HCT116 (cell line): ENCODE measurements around the gene HAPLN3.

Experiments
- POLR2AphosphoS5 ChIP-seq: IDR thresholded peaks from 2 replicates; pipeline ENCODE4 v1.6.1; 2011; ENCODE audit warnings: mild to moderate bottlenecking, low read depth, low read length, moderate library complexity
- RAD21 ChIP-seq: IDR thresholded peaks from 2 replicates; pipeline ENCODE4 v1.6.1; 2012; ENCODE audit warnings: low read depth, mild to moderate bottlenecking
- TF ChIP-seq, protein P1 (sequence below), 3 experiments: fragments of 200-600 bp in 1 of 3; sonication (generic) in 1 of 3; IDR thresholded peaks in 2 of 3; conservative IDR thresholded peaks in 1 of 3; 2 replicates each; pipeline ENCODE4 v1.5.1; 2012 to 2017; ENCODE audit warnings: low read depth in 2 of 3, low read length in 2 of 3, antibody characterized with exemption in 1 of 3, borderline replicate concordance in 1 of 3, control low read depth in 1 of 3, mild to moderate bottlenecking in 1 of 3, mixed read lengths in 1 of 3, mixed run types in 1 of 3, moderate library complexity in 1 of 3; ENCODE audit not compliant: insufficient read depth in 1 of 3
- TF ChIP-seq, protein P2 (sequence below): IDR thresholded peaks from 2 replicates; pipeline ENCODE4 v1.6.1; 2012; ENCODE audit warnings: low read depth

DNA sequence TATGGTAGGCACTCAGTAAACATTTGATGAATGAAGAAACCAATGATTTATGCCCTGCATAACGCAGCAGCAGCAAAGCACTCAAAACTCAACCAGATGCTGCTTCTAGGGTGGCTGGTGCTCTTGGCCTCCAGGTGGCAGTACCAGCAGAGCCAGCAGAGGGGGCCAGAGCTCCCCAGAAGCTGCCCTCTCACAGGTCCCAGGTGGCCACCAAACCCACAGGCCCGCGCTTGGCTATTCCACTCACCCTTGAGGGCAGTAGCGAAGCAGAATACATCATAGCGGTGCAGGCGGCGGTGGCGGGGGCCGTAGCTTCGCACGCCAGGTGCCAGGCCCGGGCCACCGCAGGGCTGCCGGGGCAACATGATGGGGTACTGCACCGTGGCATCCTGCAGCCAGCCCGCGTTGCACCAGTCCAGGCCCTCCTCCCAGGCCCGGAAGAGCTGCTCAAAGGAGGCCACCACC lies 16.6 kb downstream of the HAPLN3 start:
- TF ChIP-seq, protein P1, sequence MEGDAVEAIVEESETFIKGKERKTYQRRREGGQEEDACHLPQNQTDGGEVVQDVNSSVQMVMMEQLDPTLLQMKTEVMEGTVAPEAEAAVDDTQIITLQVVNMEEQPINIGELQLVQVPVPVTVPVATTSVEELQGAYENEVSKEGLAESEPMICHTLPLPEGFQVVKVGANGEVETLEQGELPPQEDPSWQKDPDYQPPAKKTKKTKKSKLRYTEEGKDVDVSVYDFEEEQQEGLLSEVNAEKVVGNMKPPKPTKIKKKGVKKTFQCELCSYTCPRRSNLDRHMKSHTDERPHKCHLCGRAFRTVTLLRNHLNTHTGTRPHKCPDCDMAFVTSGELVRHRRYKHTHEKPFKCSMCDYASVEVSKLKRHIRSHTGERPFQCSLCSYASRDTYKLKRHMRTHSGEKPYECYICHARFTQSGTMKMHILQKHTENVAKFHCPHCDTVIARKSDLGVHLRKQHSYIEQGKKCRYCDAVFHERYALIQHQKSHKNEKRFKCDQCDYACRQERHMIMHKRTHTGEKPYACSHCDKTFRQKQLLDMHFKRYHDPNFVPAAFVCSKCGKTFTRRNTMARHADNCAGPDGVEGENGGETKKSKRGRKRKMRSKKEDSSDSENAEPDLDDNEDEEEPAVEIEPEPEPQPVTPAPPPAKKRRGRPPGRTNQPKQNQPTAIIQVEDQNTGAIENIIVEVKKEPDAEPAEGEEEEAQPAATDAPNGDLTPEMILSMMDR (IDR thresholded peaks at IDR 0.05 in 2 of 3, conservative IDR thresholded peaks at IDR 0.05 in 1 of 3; ENCODE audit: borderline replicate concordance in 1 of 3, insufficient read depth in 1 of 3, low read depth in 2 of 3, low read length in 2 of 3) = peak; percentile 84 to 96 (median 85)
- TF ChIP-seq, protein P2, sequence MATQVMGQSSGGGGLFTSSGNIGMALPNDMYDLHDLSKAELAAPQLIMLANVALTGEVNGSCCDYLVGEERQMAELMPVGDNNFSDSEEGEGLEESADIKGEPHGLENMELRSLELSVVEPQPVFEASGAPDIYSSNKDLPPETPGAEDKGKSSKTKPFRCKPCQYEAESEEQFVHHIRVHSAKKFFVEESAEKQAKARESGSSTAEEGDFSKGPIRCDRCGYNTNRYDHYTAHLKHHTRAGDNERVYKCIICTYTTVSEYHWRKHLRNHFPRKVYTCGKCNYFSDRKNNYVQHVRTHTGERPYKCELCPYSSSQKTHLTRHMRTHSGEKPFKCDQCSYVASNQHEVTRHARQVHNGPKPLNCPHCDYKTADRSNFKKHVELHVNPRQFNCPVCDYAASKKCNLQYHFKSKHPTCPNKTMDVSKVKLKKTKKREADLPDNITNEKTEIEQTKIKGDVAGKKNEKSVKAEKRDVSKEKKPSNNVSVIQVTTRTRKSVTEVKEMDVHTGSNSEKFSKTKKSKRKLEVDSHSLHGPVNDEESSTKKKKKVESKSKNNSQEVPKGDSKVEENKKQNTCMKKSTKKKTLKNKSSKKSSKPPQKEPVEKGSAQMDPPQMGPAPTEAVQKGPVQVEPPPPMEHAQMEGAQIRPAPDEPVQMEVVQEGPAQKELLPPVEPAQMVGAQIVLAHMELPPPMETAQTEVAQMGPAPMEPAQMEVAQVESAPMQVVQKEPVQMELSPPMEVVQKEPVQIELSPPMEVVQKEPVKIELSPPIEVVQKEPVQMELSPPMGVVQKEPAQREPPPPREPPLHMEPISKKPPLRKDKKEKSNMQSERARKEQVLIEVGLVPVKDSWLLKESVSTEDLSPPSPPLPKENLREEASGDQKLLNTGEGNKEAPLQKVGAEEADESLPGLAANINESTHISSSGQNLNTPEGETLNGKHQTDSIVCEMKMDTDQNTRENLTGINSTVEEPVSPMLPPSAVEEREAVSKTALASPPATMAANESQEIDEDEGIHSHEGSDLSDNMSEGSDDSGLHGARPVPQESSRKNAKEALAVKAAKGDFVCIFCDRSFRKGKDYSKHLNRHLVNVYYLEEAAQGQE = no peak
- TF ChIP-seq RAD21 (peak; percentile 78), POLR2AphosphoS5 (no peak)
